Stimulated activated CD4-positive, alpha-beta T cell treated with anti-CD3 and anti-CD28 coated beads, Interleukin-12 subunit alpha, Interleukin-12 subunit beta, amount 100 ng/mL, for 4 hours (primary cell): ENCODE data around the gene SEC61A2.

ENCODE experiments used
- DNase-seq: peaks from one replicate; pipeline ENCODE4 v3.0.0-alpha.2; 2020

The SEC61A2 gene

DNA sequence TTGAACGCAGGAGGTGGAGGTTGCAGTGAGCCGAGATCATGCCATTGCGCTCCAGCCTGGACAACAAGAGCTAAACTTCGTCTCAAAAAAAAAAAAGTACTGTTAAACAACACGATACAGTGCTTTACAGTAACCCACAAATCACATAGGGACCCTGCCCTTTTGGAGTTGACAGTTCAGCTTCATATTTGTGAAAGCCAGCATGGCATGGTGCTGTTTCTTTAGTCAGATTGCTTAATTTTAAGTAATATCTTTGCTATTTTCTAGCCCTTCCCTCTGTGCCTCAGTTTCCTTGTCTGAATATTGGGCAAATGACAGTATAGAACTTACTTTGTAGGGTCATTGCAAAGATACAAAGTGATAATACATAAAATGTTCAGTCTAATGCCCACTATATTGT is 71.4 kb downstream of the SEC61A2 start:
- DNase-seq: no peak

DNA sequence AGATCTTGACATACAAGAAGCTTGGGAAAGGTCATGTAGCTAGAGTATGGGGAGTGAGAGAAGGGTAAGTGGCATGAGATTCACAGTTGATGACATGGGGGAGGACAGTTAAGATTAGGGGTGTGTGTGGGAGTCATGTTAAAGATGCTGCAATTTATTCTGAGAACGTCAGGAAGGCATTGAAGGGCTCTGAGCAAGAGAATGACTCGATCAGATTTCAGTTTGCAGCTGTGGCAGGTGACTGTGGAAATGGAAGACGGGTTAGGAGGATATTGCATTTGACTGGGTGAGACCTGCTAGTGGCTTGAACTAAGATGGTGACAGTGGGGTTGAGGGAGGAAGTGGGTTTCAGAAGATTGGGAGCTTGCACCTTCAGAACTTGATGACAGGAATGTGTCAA is 72.1 kb downstream of the SEC61A2 start:
- DNase-seq: no peak

DNA sequence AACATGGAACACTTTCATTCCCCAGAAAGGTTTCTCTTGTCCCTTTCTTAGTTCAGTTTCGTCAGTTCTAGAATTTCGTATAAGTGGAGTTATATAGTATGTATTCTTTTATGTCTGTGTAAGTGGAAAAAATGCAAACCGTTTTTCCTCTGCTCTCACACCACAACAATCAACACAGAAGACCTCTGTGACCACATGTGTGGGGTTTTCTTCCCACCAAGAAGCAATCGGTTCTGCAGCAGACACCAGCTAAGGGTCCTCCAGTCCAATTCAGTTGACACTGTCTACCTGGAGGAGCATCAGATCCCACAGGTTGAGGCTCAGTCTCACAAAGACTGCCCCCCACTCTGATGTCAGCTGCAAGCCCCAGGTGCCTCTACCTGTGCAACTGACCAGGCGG is 72.7 kb downstream of the SEC61A2 start:
- no peak for DNase-seq

DNA sequence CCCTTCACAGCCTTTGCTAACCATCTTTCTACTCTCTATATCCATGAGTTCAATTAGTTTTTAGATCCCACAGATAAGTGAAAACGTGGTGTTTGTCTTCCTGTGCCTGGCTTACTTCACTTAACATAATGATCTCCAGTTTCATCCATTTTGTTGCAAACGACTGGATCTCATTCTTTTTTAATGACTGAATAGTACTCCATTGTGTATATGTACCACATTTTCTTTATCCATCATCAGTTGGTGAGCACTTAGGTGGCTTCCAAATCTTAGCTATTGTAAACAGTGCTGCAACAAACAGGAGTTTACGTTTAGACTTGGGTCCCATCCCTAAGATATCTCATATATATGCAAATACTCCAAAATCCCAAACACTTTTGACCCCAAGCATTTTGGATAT is 75.6 kb downstream of the SEC61A2 start:
- DNase-seq: no peak

DNA sequence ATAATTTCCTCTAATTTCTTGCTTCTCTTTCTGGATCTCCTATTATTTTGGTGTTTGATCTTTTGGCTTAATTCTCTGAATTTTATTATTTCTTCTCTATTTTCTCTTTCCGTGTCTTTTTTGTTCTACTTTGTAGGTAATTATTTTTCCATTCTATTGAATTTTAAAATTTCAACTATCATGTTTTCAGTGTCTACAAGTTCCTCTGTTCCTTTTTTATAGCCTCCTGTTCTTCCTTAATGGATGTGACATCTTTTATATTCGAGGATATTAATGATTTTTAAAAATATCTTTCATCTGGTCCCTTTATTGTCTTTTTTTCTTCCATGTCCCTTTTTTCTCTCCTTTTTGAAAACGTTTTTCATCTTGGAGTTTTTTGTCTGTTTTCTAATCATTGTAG is 77.6 kb downstream of the SEC61A2 start:
- no peak for DNase-seq

DNA sequence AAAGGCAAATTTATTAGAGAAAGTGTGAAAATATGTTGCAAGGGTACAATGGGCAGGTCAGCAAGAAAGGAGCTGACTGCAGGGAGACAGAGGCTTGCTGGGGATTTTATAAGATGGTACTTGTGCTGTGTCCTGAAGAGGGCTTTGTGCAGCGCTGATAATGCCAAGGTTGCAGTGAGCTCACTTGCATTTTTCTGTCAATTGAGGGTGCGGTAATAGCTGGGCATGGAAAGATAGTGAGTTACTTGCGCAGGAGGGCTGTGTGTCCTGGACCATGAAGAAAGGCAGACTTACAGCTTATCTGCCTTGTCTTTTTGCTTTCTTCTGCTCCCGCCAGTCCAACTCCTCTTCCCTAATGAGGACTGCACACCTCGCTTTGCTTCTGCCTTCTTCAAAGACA is 79.0 kb downstream of the SEC61A2 start:
- DNase-seq: no peak

DNA sequence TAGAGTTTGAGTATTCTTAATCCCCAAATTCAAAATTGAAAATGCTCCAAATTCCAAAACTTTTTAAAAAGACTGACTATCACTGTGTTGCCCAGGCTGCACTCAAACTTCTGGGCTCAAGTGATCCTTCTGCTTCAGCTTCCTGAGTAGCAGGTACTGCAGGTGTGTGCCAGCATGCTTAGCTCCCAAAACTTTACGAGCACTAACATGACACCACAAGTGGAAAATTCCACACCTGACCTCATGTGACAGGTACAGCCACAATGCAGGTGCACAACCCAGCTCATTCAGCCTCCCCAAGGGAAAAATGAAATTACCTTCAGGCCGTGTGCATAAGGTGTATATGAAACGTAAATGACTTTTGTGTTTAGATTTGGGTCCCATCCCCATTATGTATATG is 83.0 kb downstream of the SEC61A2 start:
- DNase-seq: no peak

DNA sequence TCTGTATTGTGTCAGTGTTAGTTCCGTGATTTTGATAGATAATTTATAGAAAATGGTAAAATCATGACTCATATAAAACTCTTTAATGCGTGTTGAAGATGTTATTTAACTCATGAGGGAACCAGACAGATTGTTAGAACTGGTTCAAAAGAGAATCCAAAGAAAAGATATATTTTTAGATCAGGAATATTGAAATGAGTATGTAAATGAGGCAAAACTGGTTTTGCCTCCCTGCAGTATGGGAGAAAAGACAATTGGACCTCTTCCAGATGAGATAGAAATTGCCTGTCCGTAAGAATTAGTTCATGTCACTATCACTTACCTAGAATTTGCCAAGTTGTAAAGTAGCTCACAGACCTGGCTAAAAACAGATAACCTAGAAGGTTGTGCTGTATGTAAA is 84.1 kb downstream of the SEC61A2 start:
- no peak for DNase-seq

DNA sequence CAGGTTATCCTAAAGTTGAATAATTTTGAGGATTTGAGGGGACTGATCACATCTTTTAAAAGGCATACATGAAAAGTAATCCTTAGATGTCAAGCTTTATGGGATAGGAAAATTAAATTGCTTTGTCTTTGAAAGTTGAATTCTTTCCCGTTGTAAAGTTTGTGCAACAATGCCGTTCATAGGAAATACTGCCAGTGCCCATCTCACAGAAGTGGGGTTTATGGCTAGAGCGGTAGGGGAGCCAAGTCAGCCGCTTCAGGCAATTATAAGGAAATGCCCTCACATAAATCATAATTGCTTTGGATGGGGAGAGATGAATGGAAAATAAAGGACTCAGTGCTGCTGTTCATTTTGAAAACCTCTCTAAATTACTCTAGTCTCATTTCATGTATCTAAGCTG is 84.6 kb downstream of the SEC61A2 start:
- DNase-seq: no peak

DNA sequence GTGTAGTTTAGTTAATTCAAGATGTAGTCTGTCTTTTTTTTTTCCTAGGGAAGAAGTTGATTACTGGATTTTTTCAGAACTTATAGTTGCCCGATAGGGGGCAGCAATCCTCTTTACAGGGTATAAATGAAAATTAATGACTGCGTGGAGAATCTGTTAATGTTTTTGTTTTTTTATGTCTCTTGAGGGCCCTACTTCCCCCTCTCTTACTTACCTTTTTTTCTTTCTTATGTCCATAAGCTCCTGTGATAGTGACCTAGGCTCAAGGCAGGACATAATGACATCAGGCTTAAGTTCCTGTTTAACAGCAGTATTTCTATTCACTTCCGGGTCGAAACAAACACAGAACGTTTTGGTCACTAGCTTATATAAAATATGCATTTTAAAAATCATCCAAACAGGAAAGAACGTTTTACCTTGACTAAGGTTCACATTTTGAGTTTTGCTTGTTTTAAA is 85.3 kb downstream of the SEC61A2 start:
- DNase-seq: no peak
